ENCODE measurements around the gene CDC42BPB. TPM values are rescaled to one million over a fixed set of nuclear protein-coding genes. Genes with fewer than 3 reads are reported as not detected.

CDC42BPB gene
- total RNA-seq, 1 donor from 2014 or later, result 105 TPM

GRCh38 chr14:103090481-103091020 lies 33.2 kb upstream of the CDC42BPB start:
- Histone ChIP-seq H3K4me1 (peaks cover 24% of the 10 kb centered on the region), H3K27me3 (no peaks in the 10 kb centered on the region), H3K27ac (peak overlapping the region; percentile 74), H3K4me3 (peak overlapping the region in 1 of 2 donors; percentile 45), H3K36me3 (no peaks in the 10 kb centered on the region), H3K9me3 (no peaks in the 10 kb centered on the region)
- no peak for TF ChIP-seq POLR2A (IDR thresholded peaks at IDR 0.05)
- no peak for TF ChIP-seq POLR2AphosphoS5 (IDR thresholded peaks at IDR 0.05; ENCODE audit: insufficient read depth in 1 of 2, low read depth in 1 of 2)
- no peak for TF ChIP-seq CTCF (IDR thresholded peaks at IDR 0.05)
- DNase-seq (ENCODE audit: extremely low spot score in 2 of 2), result no peak
- intact Hi-C loops (cut with DNase I), result no loop called here

GRCh38 chr14:103089386-103090335 lies 32.3 kb upstream of the CDC42BPB start:
- no peak for DNase-seq (ENCODE audit: extremely low spot score in 2 of 2)
- intact Hi-C loops (cut with DNase I), result no loop called here
- H3K27ac ChIP-seq, result no peak overlapping the region
- H3K4me1 ChIP-seq, result peaks cover 21% of the 10 kb centered on the region
- no peaks in the 10 kb centered on the region for H3K9me3 ChIP-seq
- TF ChIP-seq POLR2A (IDR thresholded peaks at IDR 0.05) (no peak), POLR2AphosphoS5 (IDR thresholded peaks at IDR 0.05; ENCODE audit: insufficient read depth in 1 of 2, low read depth in 1 of 2) (no peak), CTCF (IDR thresholded peaks at IDR 0.05) (no peak)
- no peaks in the 10 kb centered on the region for H3K36me3 ChIP-seq
- H3K4me3 ChIP-seq, result no peak overlapping the region
- no peaks in the 10 kb centered on the region for H3K27me3 ChIP-seq

DNA sequence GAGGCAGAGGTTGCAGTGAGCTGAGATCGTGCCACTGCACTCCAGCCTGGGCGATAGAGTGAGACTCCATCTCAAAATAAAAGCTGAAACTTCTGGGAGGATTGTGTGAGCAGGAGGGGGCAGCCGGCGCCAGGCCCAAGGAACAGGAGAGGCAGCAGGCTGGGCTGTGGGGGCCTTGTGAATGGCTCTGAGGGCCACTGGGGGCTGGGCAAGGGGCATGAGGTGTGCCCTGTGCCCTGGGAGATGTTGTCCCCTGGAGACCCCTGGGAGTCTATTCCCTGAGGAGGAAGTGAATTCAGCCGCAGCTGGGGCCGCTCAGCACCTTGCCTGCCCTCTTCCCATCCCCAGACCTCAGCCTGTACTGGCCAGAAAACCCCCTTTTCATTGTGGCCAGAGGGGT lies 31.6 kb upstream of the CDC42BPB start:
- Histone ChIP-seq H3K27me3 (no peaks in the 10 kb centered on the region), H3K36me3 (no peaks in the 10 kb centered on the region), H3K9me3 (no peaks in the 10 kb centered on the region), H3K4me3 (no peak overlapping the region), H3K4me1 (peaks cover 19% of the 10 kb centered on the region), H3K27ac (no peak overlapping the region)
- intact Hi-C loops (cut with DNase I), result no loop called here
- no peak for TF ChIP-seq POLR2AphosphoS5 (IDR thresholded peaks at IDR 0.05; ENCODE audit: insufficient read depth in 1 of 2, low read depth in 1 of 2)
- TF ChIP-seq CTCF (IDR thresholded peaks at IDR 0.05), result no peak
- TF ChIP-seq POLR2A (IDR thresholded peaks at IDR 0.05), result no peak
- no peak for DNase-seq (ENCODE audit: extremely low spot score in 2 of 2)

- no peak for DNase-seq (ENCODE audit: extremely low spot score in 2 of 2)
- Histone ChIP-seq H3K27ac (no peak overlapping the region), H3K9me3 (no peaks in the 10 kb centered on the region), H3K27me3 (no peaks in the 10 kb centered on the region), H3K36me3 (no peaks in the 10 kb centered on the region), H3K4me3 (no peak overlapping the region), H3K4me1 (peaks cover 16% of the 10 kb centered on the region)
- TF ChIP-seq CTCF (IDR thresholded peaks at IDR 0.05) (no peak), POLR2A (IDR thresholded peaks at IDR 0.05) (no peak), POLR2AphosphoS5 (IDR thresholded peaks at IDR 0.05; ENCODE audit: insufficient read depth in 1 of 2, low read depth in 1 of 2) (no peak)
- intact Hi-C loops (cut with DNase I), result no loop called here
These were observed 30.0 kb upstream of the CDC42BPB start for GRCh38 chr14:103087343-103087835.

Data from vagina (tissue), 2 donors.